GM21717 (cell line): ENCODE results near the gene HMCN2.
"Not testable (repeated sequence)": the region's sequence is repeated elsewhere in the genome, so short reads cannot be mapped to it uniquely, and the experiment has no call there.

Source experiments
- ATAC-seq: cut with Tn5 transposase; IDR thresholded peaks from one replicate; pipeline ENCODE4 v1.9.1; 2021; ENCODE audit warnings: mild to moderate bottlenecking, moderate library complexity; ENCODE audit not compliant: unreplicated experiment

The HMCN2 gene

DNA sequence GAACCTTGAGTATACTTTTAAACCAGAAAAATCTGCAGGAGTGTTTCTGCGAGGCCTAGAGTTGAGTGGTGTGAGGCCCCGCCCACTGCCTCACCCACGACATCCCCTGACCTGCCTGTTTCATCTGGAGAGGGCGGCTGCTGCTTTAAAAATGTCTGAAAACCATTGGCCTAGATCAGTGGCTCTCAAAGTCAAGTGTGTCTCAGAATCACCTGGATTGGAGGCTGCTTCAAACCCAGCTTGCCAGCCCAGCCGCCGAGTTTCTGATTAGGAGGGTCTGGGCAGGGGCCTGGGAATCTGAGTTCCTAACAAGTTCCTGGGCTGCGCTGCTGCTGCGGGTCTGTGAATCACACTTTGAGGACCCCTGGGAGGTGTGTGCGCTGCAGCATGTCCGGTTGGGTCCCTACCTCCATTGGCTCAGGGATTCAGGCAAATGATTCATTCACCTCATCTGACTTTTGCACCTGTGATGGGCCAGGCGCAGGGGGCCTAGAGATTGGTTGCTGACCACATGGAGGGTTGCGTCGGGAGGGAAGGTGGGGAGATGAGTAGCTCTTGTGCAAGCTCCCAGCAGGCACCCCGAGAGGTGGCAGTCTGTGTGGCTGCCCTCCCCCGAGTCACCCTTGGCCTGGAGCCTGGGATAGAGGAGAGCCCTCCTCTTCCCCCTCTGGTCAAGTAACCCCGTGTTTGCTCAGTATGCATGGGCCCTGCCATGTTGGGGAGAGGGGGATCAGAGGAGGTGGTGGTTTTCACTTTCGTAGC is 27.6 kb upstream of the HMCN2 start:
- no peak for ATAC-seq

- no peak for ATAC-seq
These were observed 26.2 kb upstream of the HMCN2 start for GRCh38 chr9:130239363-130239695.

- peak; percentile 61 for ATAC-seq
These were observed 25.8 kb upstream of the HMCN2 start for GRCh38 chr9:130239741-130240241.

GRCh38 chr9:130240410-130241197 is 25.0 kb upstream of the HMCN2 start:
- ATAC-seq, result peak; percentile 31

- no peak for ATAC-seq
These were observed 24.4 kb upstream of the HMCN2 start for GRCh38 chr9:130241198-130241535.

DNA sequence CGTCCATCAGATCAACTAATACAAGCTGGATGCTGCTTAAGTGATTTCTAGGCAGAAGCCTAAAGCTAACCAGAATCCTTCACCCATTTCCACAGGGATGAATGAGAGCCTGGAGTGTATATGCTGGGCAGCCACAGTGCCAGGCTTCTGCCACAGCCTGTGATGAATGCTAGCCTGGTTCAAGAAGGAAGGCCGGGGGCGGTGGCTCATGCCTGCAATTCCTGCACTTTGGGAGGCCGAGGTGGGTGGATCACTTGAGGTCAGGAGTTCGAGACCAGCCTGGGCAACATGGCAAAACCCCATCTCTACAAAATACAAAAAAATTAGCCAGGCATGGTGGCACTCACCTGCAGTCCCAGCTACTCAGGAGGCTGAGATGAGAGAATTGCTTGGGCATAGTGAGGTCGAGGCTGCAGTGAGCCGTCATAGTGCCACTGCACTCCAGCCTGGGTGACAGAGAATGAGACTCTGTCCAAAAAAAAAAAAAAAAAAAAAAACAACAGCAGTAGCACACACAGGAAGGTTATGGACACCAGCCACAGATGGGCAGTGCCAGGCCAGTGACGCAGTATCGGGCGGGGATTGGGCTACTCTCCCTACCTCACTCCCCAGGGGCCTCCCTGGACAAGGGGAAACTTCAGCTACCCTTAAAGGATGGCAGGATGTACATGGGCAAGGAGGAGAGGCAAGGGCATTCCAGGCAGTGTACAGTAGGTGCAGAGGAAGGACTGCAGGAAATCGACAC is 23.1 kb upstream of the HMCN2 start:
- ATAC-seq, result no peak

GRCh38 chr9:130243015-130243881 is 22.3 kb upstream of the HMCN2 start:
- ATAC-seq, result no peak

GRCh38 chr9:130243882-130244170 is 21.7 kb upstream of the HMCN2 start:
- no peak for ATAC-seq

DNA sequence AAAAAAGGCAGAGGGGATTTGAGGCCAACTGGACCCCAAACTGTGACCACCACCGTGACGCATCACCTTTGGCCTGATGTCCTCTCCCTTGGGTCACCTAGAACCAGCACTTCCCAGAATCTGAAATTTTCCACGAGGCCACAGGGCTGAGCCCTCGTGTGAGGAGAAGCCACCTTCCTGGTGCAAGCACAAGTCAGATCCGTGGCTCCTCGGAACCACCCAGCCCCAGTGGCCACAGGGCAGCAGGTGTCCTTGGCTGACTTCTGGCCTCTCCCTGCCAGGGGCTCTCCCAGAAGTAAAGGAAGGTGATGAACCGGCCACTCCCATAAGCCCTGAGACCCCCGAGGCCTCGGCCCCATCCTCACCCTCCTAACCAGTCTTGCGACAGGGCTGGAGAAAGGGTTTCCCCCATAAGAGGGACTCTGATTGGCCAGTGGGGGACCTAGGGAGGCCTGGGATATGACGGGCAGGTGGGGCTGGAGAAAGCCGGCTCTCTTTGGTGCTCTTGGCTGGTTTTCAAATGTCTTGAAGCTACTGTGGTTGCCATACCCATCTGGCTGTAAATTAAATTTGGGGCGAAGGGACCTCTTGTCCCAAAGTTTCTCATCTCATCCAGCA is 20.9 kb upstream of the HMCN2 start:
- ATAC-seq, result no peak

DNA sequence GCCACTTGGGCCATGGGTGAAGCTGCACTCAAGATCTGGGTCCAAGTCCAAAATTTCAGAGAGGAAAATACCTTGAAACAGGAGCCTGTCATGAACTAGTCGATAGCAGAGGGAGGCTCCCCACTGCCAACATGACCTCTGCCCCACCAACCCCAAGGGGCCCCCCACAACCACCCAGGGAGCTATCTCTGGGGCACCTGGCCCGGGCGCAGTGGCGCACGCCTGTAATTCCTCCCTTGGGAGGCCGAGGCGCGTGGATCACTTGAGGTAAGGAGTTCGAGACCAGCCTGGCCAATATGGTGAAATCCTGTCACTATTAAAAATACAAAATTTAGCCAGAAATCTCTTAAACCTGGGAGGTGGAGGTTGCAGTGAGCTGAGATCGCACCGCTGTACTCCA is 20.1 kb upstream of the HMCN2 start:
- no peak for ATAC-seq

GRCh38 chr9:130246126-130246525 is 19.4 kb upstream of the HMCN2 start:
- ATAC-seq, result no peak

- ATAC-seq, result no peak
These were observed 10.6 kb upstream of the HMCN2 start for GRCh38 chr9:130254747-130255630.

GRCh38 chr9:130255631-130256134 is 9.9 kb upstream of the HMCN2 start:
- ATAC-seq, result no peak

DNA sequence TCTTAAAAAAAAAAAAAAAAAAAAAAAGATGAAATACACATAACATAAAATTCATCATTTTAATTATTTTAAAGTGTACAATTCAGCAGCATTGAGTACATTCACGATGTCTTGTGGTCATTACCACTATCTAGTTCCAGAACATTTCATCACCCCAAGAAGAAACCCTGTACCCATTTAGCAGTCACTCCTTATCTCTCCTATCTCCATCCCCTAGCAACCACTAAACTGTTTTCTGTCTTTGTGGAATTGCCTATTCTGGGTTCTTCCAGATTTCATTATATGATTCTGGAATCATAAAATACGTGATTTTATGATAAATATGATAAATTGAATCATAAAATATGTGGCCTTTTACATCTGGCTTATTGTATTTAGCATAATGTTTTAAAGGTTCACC is 8.9 kb upstream of the HMCN2 start:
- ATAC-seq, result no peak

- not testable (repeated sequence) for ATAC-seq
These were observed 7.4 kb upstream of the HMCN2 start for GRCh38 chr9:130258137-130258536.

GRCh38 chr9:130259044-130259443 is 6.5 kb upstream of the HMCN2 start:
- no peak for ATAC-seq

DNA sequence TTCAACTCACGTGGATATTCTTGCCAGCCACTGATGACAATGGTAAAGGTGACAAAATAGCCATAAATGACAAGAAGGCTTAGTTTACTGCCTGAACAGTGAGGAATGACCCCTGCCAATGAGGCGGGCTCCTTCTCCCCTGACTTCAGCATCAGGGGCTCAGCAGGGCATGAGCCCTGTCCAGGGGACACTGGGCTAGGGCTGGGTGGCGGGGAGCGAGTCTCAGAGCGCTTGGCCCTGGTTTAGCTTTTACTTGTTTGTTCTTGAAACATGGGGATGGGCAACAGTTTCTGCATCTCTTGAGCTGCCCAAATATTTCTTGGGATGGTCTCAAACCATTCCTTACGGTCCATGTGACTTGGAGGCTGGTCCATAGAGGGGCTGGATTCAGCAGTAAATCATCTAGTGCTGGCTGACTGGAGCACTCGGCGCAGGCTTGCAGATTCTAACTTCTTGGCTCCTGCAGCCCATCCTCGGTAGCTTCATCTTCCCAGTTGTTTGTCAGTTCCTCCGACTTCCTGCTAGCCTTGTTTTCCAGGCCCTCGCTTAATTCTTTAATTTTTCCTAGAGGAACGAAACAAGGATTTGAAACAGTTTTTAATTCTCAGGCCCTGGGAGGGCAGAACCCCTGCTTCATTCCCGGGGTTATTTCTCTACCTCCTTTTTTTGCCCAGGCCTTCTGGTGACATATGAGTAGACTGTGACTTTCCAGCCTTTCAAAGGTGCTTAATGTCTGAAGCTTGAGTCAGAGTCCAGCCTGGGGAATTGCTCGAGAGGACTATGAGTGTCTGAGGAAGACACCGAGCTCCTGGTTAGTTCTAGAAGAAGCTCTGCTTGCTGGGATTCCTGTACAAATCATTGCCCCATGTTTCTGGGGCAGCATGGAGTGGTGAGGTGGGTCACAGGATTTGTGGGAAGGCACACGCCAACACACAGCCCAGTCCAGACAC is 4.5 kb upstream of the HMCN2 start:
- no peak for ATAC-seq

- ATAC-seq, result no peak
These were observed 3.4 kb upstream of the HMCN2 start for GRCh38 chr9:130262061-130262745.
